ENCODE data around the gene SRGAP3.

The SRGAP3 gene

GRCh38 chr3:9036404-9037131, 212.9 kb downstream of the SRGAP3 start:
- DNase-seq = no peak

DNA sequence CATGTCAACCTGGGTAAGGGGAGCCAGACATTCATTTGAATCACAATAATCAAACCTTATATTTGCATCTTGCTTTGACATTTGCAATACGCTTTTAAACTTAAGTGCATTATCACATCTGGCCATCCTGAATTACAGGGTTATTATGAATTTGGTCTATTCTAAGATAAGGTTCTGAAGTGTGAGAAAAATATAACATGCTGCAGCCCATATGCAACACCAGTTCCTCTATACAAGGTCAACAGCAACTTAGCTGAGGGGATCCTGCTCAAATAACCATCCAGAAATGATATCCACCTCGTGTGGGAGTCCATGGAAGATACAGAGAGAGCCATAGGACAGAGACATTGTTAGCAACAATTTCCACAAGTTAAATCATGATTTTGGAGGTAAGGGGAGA, 213.5 kb downstream of the SRGAP3 start:
- DNase-seq = no peak

- DNase-seq = no peak
These were observed 214.0 kb downstream of the SRGAP3 start for GRCh38 chr3:9035473-9035872.

- no peak for DNase-seq
These were observed 215.6 kb downstream of the SRGAP3 start for GRCh38 chr3:9033867-9034266.

- DNase-seq = no peak
These were observed 217.1 kb downstream of the SRGAP3 start for GRCh38 chr3:9032231-9032777.

- no peak for DNase-seq
These were observed 219.4 kb downstream of the SRGAP3 start for GRCh38 chr3:9030034-9030433.

DNA sequence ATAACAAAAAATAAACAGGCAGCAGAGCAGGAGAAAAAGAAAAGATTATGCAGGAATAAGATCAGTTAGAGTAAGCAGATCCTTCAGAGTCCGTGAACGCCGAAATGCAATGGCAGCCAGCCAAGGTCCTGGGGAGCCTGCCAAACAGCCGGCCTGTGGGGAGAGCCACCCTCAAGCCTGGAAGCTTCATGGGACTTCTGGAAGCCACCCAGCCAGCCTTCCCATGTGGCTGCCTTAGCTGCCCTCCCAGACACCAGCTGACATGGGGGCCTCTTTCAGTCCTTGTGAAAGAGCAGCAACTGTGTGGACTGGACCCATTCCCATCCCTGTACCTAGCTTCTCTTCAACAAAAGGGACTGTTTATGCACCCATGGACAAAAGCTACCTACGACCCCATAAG, 221.3 kb downstream of the SRGAP3 start:
- DNase-seq = no peak

GRCh38 chr3:9026320-9027045, 223.0 kb downstream of the SRGAP3 start:
- no peak for DNase-seq

- DNase-seq = no peak
These were observed 225.1 kb downstream of the SRGAP3 start for GRCh38 chr3:9024341-9024740.

DNA sequence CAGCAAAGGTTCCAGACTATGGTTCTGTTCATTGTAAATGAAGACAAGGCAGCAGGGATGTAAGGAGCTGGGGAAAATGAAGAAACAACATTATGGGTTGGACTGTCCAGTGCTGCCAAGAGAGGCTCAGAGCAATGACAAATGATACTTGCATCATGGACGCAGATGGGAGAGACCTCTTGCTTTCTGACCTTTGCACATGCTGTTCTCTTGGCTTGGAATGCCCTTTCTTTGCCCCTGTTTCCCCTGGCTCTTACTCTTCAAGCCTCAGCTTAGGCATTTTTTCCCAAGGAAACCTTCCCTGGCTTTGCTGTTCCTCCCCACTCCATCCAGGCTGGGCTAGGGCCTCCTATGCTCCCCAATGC, 226.2 kb downstream of the SRGAP3 start:
- no peak for DNase-seq

GRCh38 chr3:9022305-9023225, 226.9 kb downstream of the SRGAP3 start:
- no peak for DNase-seq

DNA sequence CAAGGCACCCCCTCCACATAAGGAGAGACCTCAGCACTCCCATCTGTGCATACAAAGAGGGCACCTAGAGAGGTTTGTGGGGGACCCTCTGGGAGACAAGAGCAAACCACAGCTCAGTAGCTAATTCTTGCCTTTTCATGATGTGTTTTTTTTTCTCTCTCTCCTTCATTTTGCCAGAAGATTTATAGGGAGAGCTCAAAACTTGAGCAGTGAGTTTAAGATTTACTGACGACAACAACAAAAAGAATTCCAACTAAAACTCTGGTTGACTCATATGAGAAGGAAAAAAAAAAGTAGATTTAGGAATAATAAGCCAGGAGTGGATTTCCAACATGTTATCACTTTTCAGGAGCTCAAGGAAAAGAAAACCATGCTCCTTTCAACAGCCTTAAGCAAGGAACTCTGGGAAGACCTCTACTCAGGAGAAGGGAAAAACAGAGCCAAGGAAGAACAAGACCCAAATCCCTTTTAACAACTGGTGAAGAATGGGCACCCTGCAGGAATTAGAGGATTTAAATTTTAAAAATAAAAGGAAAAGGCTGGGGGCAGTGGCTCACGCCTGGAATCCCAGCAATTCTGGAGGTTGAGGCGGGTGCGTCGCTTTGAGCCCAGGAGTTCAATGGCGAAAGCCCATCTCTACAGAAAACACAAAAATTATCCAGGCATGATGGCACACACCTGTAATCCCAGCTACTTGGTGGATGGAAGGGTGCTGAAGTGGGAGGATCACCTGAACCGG, 228.0 kb downstream of the SRGAP3 start:
- no peak for DNase-seq

GRCh38 chr3:9020426-9020825, 229.0 kb downstream of the SRGAP3 start:
- DNase-seq = no peak

GRCh38 chr3:9019259-9019961, 230.0 kb downstream of the SRGAP3 start:
- no peak for DNase-seq

DNA sequence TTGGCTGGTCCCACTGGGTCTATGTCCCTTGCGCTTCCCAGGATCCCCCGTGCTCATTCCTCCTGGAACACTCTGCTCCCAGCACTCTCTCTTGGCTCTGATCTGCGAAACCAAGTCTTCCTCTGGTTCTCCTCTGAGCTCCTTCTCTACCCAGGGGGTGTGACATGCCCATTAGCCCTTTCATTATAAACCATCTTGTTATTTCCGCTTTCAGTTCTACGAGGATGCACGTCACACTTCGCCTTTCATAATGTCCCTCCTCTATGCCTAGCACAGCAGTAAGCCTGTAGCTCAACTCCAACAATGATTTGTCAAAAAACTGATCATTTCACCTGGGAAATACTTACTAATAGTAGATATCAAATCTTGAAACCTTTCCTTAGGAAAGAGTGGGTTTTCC, 234.2 kb downstream of the SRGAP3 start:
- DNase-seq = no peak

GRCh38 chr3:9013782-9014563, 235.5 kb downstream of the SRGAP3 start:
- no peak for DNase-seq

GRCh38 chr3:9012521-9012920, 236.9 kb downstream of the SRGAP3 start:
- no peak for DNase-seq

GRCh38 chr3:9009976-9010545, 239.4 kb downstream of the SRGAP3 start:
- DNase-seq = no peak

GRCh38 chr3:9008550-9009255, 240.7 kb downstream of the SRGAP3 start:
- no peak for DNase-seq

GRCh38 chr3:9007928-9008327, 241.5 kb downstream of the SRGAP3 start:
- no peak for DNase-seq

All from activated CD4-positive, alpha-beta T cell treated with anti-CD3 and anti-CD28 coated beads, Interleukin-2, amount 50 U/mL, for 48 hours (primary cell).